HepG2 (cell line): ENCODE measurements around the gene HEMK1. TPM values are rescaled to one million over a fixed set of nuclear protein-coding genes. Genes with fewer than 3 reads are reported as not detected.

Source experiments
- ATAC-seq: fragments of 200-7000 bp; cut with Tn5 transposase; 3 replicates; pipeline ENCODE4 v1.9.1; 2020; ENCODE audit warnings: mild to moderate bottlenecking, moderate library complexity
- BruUV-seq: library from RNA; stranded (reverse); fragments of 400-500 nt; replicated peaks from 2 replicates; lab custom pipeline; 2021; lab: Mats Ljungman, UMichigan
- CTCF ChIA-PET: fragments of 300-600 bp; formaldehyde crosslinking; extraction: SDS; loops from one replicate; lab custom pipeline; 2021; ENCODE audit warnings: low total read pairs, inconsistent platforms, low intra/inter-chr PET ratio; lab: Yijun Ruan, JAX
- POLR2A ChIA-PET: fragments of 350-600 bp; sonication (Branson Sonifier 250); formaldehyde crosslinking; loops from one replicate; lab custom pipeline; 2020; ENCODE audit warnings: antibody characterized with exemption, inconsistent platforms; lab: Yijun Ruan, JAX
- DNase-seq: peaks from one replicate; pipeline ENCODE4 v3.0.0-alpha.2; 2015; ENCODE audit warnings: low spot score
- FAIRE-seq: peaks from 3 replicates; lab custom pipeline; 2011; peaks lifted over from hg19 to GRCh38; lab: Jason Lieb, UNC
- H2AFZ ChIP-seq: one replicate; pipeline ENCODE4 v1.6.1; 2011; ENCODE audit warnings: low read length, inconsistent platforms
- H3K27ac ChIP-seq: fragments of 300-600 bp; 3 replicates; pipeline ENCODE4 v1.8.0; 2011; ENCODE audit warnings: mixed run types, mild to moderate bottlenecking, mixed read lengths, low read length, inconsistent platforms; ENCODE audit not compliant: insufficient read depth; ENCODE audit errors: extremely low read length
- H3K27me3 ChIP-seq, 2 experiments: fragments of 200-600 bp in 1 of 2; 2 replicates in 1 of 2; 3 replicates in 1 of 2; pipeline versions ENCODE4 v1.6.0 to v1.8.0; 2011; ENCODE audit warnings: low read length in 2 of 2, mild to moderate bottlenecking in 2 of 2, moderate library complexity in 2 of 2, inconsistent platforms in 1 of 2; ENCODE audit not compliant: insufficient read depth in 2 of 2, control insufficient read depth in 1 of 2
- H3K36me3 ChIP-seq, 2 experiments: fragments of 200-600 bp in 1 of 2; replicated peaks in 1 of 2; 2 replicates in 1 of 2; 3 replicates in 1 of 2; pipeline versions ENCODE4 v1.5.1 to v1.8.0; 2011; ENCODE audit warnings: low read length in 2 of 2, inconsistent platforms in 1 of 2; ENCODE audit not compliant: insufficient read depth in 2 of 2, control insufficient read depth in 1 of 2
- H3K4me1 ChIP-seq: 2 replicates; pipeline ENCODE4 v1.5.1; 2012; ENCODE audit warnings: low read length, inconsistent platforms; ENCODE audit not compliant: insufficient read depth
- H3K4me2 ChIP-seq: 2 replicates; pipeline ENCODE4 v1.6.0; 2011; ENCODE audit warnings: low read depth, low read length, inconsistent platforms
- H3K4me3 ChIP-seq, 3 experiments: fragments of 200-600 bp in 1 of 3; sonication (generic), shearing (Covaris generic) in 1 of 3; replicated peaks in 1 of 3; 2 replicates each; pipeline ENCODE4 v1.5.1; 2011 to 2016; ENCODE audit warnings: low read length in 3 of 3, inconsistent platforms in 2 of 3, low read depth in 2 of 3, mild to moderate bottlenecking in 2 of 3, control low read depth in 1 of 3, mixed read lengths in 1 of 3; ENCODE audit not compliant: insufficient read depth in 1 of 3
- H3K79me2 ChIP-seq: one replicate; pipeline ENCODE4 v1.6.1; 2011; ENCODE audit warnings: low read length, inconsistent platforms; ENCODE audit not compliant: insufficient read depth
- H3K9ac ChIP-seq: 2 replicates; pipeline ENCODE4 v1.6.0; 2011; ENCODE audit warnings: mild to moderate bottlenecking, low read depth, low read length, inconsistent platforms; ENCODE audit not compliant: insufficient read depth
- H3K9me3 ChIP-seq: 2 replicates; pipeline ENCODE4 v1.5.1; 2012; ENCODE audit warnings: mild to moderate bottlenecking, low read length
- H4K20me1 ChIP-seq: 2 replicates; pipeline ENCODE4 v1.6.0; 2011; ENCODE audit warnings: inconsistent platforms, mild to moderate bottlenecking, low read length, moderate library complexity; ENCODE audit not compliant: insufficient read depth
- KLF15 ChIP-seq: sonication (generic); formaldehyde crosslinking; IDR thresholded peaks from 2 replicates; pipeline ENCODE4 v1.8.1; 2023; ENCODE audit warnings: borderline replicate concordance, mild to moderate bottlenecking, inconsistent platforms, missing genetic modification reagents, mixed read lengths
- NFE2L1 ChIP-seq: sonication (generic); formaldehyde crosslinking; IDR thresholded peaks from 2 replicates; pipeline ENCODE4 v1.4.0; 2020; ENCODE audit warnings: missing genetic modification reagents, mild to moderate bottlenecking, borderline replicate concordance
- PPARG ChIP-seq: conservative IDR thresholded peaks from 2 replicates; pipeline ENCODE4 v1.6.1; 2016; ENCODE audit warnings: missing biosample characterization, missing genetic modification reagents
- SP5 ChIP-seq: IDR thresholded peaks from 2 replicates; pipeline ENCODE4 v1.6.1; 2016; ENCODE audit warnings: low read depth, borderline replicate concordance
- TBL1XR1 ChIP-seq: fragments of 150-350 bp; IDR thresholded peaks from 2 replicates; pipeline ENCODE4 v1.6.1; 2014; ENCODE audit warnings: borderline replicate concordance, low read length; ENCODE audit not compliant: partially characterized antibody
- TOPORS ChIP-seq: sonication (generic); formaldehyde crosslinking; IDR thresholded peaks from 2 replicates; pipeline ENCODE4 v1.8.0; 2023; ENCODE audit warnings: mild to moderate bottlenecking, missing genetic modification reagents
- ZNF33A ChIP-seq: sonication (generic); formaldehyde crosslinking; IDR thresholded peaks from 2 replicates; pipeline ENCODE4 v1.5.1; 2020; ENCODE audit warnings: missing genetic modification reagents, mild to moderate bottlenecking, moderate library complexity, borderline replicate concordance
- WGBS: methylation state at CpG from one replicate; pipeline ENCODE4 v1.1.6; 2017; ENCODE audit warnings: low lambda C conversion rate; 5-methylcytosine and 5-hydroxymethylcytosine counted together
- in situ Hi-C: cut with HindIII; loops from 2 replicates; pipeline ENCODE4 v1.10.0; 2017; ENCODE audit warnings: low pct_unique_long_range_greater_than_20kb; ENCODE audit not compliant: extremely low pct_ligation_motif_present
- intact Hi-C: fragments of 100-400 bp; cut with micrococcal nuclease; formaldehyde crosslinking; loops from one replicate; pipeline ENCODE4 v1.10.0; 2022; ENCODE audit not compliant: unreplicated experiment
- polyA plus RNA-seq, 8 experiments: library from polyadenylated mRNA; depleted of rRNA in 3 of 8; stranded (reverse) in 7 of 8; unstranded in 1 of 8; fragments of >200 nt; fragmentation: Illumina TruSeq in 4 of 8; extraction: Trizol in 4 of 8; gene quantifications; 2 replicates each; pipeline versions ENCODE4 v1.2.1 to v1.2.3, GENCODE V29; 2011 to 2016; ENCODE audit warnings: low read depth in 4 of 8, missing spikeins in 1 of 8, mixed read lengths in 1 of 8; ENCODE audit not compliant: insufficient read depth in 1 of 8
- total RNA-seq, 5 experiments: library from RNA; depleted of rRNA; stranded (reverse); fragments of >200 nt; fragmentation: Illumina TruSeq; extraction: Trizol; gene quantifications; 2 replicates each; pipeline ENCODE4 v1.2.3, GENCODE V29; 2016; ENCODE audit warnings: low read depth in 1 of 5
- TF ChIP-seq, protein P1 (sequence below): sonication (generic); formaldehyde crosslinking; IDR thresholded peaks from 2 replicates; pipeline ENCODE4 v1.4.0; 2020; ENCODE audit warnings: missing genetic modification reagents
- TF ChIP-seq, protein P2 (sequence below): sonication (generic); formaldehyde crosslinking; IDR thresholded peaks from 2 replicates; pipeline ENCODE4 v1.5.0; 2020; ENCODE audit warnings: missing genetic modification reagents, mild to moderate bottlenecking, borderline replicate concordance
- TF ChIP-seq, protein P3 (sequence below): sonication (generic); formaldehyde crosslinking; IDR thresholded peaks from 2 replicates; pipeline ENCODE4 v1.5.1; 2020; ENCODE audit warnings: mild to moderate bottlenecking, missing genetic modification reagents, borderline replicate concordance
- TF ChIP-seq, protein P4 (sequence below): sonication (generic); formaldehyde crosslinking; IDR thresholded peaks from 2 replicates; pipeline ENCODE4 v1.4.0; 2020; ENCODE audit warnings: mild to moderate bottlenecking, missing genetic modification reagents
- TF ChIP-seq, protein P5 (sequence below): sonication (generic); formaldehyde crosslinking; IDR thresholded peaks from 2 replicates; pipeline ENCODE4 v1.4.0; 2020; ENCODE audit warnings: missing genetic modification reagents

The HEMK1 gene
- total and polyA plus RNA-seq, 2 of the 13 experiments (the other 11 are each of a cell fraction or from before 2014, with no cell fraction given), result 9.8 to 12.6 TPM

DNA sequence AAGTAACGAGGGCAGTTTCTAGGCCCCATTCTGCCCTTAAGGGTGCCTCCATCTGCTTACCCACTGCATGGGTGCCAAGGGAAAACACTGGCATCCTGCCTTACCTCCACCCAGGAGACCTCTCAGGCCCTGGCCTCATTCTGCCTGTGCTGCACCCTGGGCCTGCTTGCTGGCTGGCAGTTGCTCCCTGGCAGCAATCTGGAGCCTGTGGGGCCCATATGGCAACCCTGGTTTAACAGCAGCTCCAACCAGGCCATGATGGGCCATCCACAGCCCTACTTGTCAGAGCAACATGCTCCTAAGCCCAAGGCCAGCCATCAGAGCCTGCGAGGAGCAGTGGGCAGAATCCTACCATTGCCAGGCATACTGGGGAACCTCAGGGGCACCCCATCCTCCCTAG lies 5.5 kb upstream of the HEMK1 start:
- Histone ChIP-seq H3K4me2 (no peak overlapping the region), H4K20me1 (no peaks in the 10 kb centered on the region), H3K27ac (no peak overlapping the region), H2AFZ (no peak overlapping the region), H3K9me3 (no peaks in the 10 kb centered on the region), H3K36me3 (no peaks in the 10 kb centered on the region), H3K79me2 (no peaks in the 10 kb centered on the region), H3K4me3 (no peak overlapping the region), H3K27me3 (peaks cover 4 to 32% of the 10 kb centered on the region in 2 experiments; a peak in 3 of 5 replicates), H3K9ac (no peak overlapping the region), H3K4me1 (peaks cover 23% of the 10 kb centered on the region)
- in situ Hi-C loops (no loop called here), intact Hi-C loops (no loop called here)
- BruUV-seq, result no TSS peak
- CTCF ChIA-PET, result no interaction called here
- ATAC-seq (no peak), FAIRE-seq (no peak), DNase-seq (no peak)
- 13% methylated on average over 1 of the region's 2 CpGs for WGBS
- POLR2A ChIA-PET, result no interaction called here
- TF ChIP-seq, protein P1, sequence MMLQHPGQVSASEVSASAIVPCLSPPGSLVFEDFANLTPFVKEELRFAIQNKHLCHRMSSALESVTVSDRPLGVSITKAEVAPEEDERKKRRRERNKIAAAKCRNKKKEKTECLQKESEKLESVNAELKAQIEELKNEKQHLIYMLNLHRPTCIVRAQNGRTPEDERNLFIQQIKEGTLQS (CRISPR knock-in tag), result no peak
- TF ChIP-seq, protein P2, sequence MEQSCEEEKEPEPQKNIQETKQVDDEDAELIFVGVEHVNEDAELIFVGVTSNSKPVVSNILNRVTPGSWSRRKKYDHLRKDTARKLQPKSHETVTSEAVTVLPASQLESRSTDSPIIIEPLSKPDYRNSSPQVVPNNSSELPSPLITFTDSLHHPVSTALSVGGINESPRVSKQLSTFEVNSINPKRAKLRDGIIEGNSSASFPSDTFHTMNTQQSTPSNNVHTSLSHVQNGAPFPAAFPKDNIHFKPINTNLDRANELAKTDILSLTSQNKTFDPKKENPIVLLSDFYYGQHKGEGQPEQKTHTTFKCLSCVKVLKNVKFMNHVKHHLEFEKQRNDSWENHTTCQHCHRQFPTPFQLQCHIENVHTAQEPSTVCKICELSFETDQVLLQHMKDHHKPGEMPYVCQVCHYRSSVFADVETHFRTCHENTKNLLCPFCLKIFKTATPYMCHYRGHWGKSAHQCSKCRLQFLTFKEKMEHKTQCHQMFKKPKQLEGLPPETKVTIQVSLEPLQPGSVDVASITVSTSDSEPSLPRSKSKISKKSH (CRISPR knock-in tag), result no peak
- TF ChIP-seq KLF15 (no peak), TOPORS (CRISPR knock-in tag) (no peak), ZNF33A (CRISPR knock-in tag) (no peak), PPARG (CRISPR knock-in tag) (no peak), TBL1XR1 (no peak), SP5 (CRISPR knock-in tag) (no peak), NFE2L1 (CRISPR knock-in tag) (no peak)
- TF ChIP-seq, protein P3, sequence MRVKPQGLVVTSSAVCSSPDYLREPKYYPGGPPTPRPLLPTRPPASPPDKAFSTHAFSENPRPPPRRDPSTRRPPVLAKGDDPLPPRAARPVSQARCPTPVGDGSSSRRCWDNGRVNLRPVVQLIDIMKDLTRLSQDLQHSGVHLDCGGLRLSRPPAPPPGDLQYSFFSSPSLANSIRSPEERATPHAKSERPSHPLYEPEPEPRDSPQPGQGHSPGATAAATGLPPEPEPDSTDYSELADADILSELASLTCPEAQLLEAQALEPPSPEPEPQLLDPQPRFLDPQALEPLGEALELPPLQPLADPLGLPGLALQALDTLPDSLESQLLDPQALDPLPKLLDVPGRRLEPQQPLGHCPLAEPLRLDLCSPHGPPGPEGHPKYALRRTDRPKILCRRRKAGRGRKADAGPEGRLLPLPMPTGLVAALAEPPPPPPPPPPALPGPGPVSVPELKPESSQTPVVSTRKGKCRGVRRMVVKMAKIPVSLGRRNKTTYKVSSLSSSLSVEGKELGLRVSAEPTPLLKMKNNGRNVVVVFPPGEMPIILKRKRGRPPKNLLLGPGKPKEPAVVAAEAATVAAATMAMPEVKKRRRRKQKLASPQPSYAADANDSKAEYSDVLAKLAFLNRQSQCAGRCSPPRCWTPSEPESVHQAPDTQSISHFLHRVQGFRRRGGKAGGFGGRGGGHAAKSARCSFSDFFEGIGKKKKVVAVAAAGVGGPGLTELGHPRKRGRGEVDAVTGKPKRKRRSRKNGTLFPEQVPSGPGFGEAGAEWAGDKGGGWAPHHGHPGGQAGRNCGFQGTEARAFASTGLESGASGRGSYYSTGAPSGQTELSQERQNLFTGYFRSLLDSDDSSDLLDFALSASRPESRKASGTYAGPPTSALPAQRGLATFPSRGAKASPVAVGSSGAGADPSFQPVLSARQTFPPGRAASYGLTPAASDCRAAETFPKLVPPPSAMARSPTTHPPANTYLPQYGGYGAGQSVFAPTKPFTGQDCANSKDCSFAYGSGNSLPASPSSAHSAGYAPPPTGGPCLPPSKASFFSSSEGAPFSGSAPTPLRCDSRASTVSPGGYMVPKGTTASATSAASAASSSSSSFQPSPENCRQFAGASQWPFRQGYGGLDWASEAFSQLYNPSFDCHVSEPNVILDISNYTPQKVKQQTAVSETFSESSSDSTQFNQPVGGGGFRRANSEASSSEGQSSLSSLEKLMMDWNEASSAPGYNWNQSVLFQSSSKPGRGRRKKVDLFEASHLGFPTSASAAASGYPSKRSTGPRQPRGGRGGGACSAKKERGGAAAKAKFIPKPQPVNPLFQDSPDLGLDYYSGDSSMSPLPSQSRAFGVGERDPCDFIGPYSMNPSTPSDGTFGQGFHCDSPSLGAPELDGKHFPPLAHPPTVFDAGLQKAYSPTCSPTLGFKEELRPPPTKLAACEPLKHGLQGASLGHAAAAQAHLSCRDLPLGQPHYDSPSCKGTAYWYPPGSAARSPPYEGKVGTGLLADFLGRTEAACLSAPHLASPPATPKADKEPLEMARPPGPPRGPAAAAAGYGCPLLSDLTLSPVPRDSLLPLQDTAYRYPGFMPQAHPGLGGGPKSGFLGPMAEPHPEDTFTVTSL, result no peak
- TF ChIP-seq, protein P4, sequence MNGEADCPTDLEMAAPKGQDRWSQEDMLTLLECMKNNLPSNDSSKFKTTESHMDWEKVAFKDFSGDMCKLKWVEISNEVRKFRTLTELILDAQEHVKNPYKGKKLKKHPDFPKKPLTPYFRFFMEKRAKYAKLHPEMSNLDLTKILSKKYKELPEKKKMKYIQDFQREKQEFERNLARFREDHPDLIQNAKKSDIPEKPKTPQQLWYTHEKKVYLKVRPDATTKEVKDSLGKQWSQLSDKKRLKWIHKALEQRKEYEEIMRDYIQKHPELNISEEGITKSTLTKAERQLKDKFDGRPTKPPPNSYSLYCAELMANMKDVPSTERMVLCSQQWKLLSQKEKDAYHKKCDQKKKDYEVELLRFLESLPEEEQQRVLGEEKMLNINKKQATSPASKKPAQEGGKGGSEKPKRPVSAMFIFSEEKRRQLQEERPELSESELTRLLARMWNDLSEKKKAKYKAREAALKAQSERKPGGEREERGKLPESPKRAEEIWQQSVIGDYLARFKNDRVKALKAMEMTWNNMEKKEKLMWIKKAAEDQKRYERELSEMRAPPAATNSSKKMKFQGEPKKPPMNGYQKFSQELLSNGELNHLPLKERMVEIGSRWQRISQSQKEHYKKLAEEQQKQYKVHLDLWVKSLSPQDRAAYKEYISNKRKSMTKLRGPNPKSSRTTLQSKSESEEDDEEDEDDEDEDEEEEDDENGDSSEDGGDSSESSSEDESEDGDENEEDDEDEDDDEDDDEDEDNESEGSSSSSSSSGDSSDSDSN (CRISPR knock-in tag), result no peak
- TF ChIP-seq, protein P5, sequence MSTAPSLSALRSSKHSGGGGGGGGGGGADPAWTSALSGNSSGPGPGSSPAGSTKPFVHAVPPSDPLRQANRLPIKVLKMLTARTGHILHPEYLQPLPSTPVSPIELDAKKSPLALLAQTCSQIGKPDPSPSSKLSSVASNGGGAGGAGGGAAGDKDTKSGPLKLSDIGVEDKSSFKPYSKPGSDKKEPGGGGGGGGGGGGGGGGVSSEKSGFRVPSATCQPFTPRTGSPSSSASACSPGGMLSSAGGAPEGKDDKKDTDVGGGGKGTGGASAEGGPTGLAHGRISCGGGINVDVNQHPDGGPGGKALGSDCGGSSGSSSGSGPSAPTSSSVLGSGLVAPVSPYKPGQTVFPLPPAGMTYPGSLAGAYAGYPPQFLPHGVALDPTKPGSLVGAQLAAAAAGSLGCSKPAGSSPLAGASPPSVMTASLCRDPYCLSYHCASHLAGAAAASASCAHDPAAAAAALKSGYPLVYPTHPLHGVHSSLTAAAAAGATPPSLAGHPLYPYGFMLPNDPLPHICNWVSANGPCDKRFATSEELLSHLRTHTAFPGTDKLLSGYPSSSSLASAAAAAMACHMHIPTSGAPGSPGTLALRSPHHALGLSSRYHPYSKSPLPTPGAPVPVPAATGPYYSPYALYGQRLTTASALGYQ (CRISPR knock-in tag), result no peak
